NCI-H1436 treated with DMSO at 0.1 percent for 48 hours (cell line): ENCODE results near the gene GPATCH2L.

ENCODE experiments used
- DNase-seq: peaks from one replicate; lab custom pipeline; 2025; lab: John Stamatoyannopoulos, UW

The GPATCH2L gene

GRCh38 chr14:76257111-76257803 lies 105.5 kb downstream of the GPATCH2L start:
- no peak for DNase-seq

GRCh38 chr14:76257842-76258397 lies 106.2 kb downstream of the GPATCH2L start:
- DNase-seq: no peak

- no peak for DNase-seq
Observed at GRCh38 chr14:76259029-76259735, 107.5 kb downstream of the GPATCH2L start.

- DNase-seq: no peak
Observed at GRCh38 chr14:76260749-76261148, 109.0 kb downstream of the GPATCH2L start.

GRCh38 chr14:76261371-76261811 lies 109.7 kb downstream of the GPATCH2L start:
- no peak for DNase-seq

GRCh38 chr14:76262641-76263040 lies 110.9 kb downstream of the GPATCH2L start:
- DNase-seq: no peak
